Measurements from ENCODE around the gene FBXO22. TPM values are rescaled to one million over a fixed set of nuclear protein-coding genes. Genes with fewer than 3 reads are reported as not detected.
"Not testable (repeated sequence)": the region's sequence is repeated elsewhere in the genome, so short reads cannot be mapped to it uniquely, and the experiment has no call there.

The FBXO22 gene
- total RNA-seq, result 45.4 and 61.1 TPM in 2 replicates

DNA sequence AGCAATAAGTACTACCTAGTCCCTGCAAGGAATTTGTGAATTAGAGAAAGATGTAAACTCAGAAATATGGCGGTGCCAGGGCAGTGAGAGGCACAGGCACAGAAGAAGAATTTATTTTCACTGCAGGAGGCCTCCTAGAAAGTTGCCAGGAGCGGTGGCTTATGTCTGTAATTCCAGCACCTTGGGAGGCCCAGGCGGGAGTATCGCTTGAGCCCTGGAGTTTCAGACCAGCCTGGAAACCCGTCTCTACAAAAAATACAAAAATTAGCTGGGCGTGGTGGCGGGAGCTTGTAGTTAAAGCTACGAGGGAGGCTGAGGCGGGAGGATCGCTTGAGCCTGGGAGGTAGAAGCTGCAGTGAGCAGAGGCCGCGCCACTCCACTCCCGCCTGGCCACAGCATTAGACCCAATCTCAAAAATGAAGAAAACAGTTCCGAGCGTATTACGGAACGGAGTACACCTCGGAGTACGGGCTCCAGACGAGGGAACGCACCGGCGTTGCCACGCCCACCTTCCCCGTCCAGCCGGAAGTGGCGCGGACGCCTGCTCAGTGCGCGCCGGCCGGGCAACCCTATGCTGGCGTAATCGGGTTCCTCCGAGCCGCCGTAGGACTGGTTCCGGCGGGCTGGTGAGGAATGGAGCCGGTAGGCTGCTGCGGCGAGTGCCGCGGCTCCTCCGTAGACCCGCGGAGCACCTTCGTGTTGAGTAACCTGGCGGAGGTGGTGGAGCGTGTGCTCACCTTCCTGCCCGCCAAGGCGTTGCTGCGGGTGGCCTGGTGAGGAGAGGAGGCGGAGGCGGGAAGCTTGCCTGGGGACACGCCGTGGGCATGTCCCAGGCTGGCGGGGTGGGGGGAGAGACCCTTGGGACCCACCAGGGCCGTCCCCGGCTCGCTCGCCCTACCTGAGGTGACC lies at the start of gene FBXO22:
Gene FBXO22 (plus strand): TSS at position 548 of the 909 bp plus-strand sequence. CDS start 86 bp downstream, at position 634.
- peak; percentile 72 to 93 for DNase-seq (ENCODE audit: low read depth in 2 of 2)

DNA sequence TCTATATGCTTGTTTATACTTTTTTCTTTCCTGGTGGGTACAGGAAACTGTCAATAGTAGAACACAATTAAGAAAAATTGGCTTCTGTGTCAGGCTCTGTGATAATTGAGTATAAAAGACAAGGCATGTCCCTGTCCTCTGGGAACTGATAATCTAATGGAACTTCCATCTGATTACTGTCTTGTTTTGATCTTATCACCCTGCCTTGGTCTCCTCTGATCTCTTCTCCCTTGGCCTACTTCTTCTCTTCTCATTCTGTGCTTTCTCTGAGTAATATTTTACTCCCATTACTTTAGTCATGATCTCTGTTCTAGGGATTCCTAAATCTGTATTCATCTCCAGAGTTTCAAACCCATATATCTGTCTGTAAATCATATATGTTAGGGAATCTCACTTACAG lies 45.8 kb upstream of the FBXO22 start:
- no peak for DNase-seq (ENCODE audit: low read depth in 2 of 2)

DNA sequence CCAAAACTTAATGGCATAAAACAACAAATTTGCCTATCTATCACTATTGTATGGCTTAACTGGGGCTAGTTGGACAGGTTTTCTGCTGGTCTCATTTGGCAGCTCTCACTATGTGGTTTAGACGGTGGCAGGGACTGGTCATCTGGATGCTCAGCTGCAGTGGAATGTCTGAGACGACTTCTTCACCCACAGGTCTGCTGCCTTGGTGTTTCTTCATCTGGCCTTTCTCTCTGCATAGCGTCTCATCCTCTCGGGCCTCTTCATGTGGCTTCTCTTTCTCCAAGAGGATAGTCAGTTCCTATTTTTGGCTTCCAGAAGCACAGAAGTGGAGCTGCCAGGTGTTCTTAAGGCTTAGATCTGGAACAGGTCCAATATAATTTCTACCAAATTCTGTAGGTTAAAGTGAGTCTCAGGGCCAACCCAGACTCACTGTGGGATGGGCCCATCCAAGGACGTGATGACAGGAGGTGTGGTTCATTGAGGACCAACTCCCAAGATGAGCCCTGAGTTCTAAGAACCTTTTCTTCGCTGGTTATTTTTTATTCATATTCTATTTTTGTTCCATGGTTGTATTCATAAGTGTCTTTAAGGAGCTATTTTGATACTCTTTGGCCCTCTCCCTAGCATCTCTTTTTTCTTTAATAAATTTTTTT lies 41.8 kb upstream of the FBXO22 start:
- DNase-seq (ENCODE audit: low read depth in 2 of 2), result no peak

GRCh38 chr15:75862796-75863195 lies 40.9 kb upstream of the FBXO22 start:
- no peak for DNase-seq (ENCODE audit: low read depth in 2 of 2)

GRCh38 chr15:75864213-75865059 lies 39.2 kb upstream of the FBXO22 start:
- DNase-seq (ENCODE audit: low read depth in 2 of 2), result no peak

DNA sequence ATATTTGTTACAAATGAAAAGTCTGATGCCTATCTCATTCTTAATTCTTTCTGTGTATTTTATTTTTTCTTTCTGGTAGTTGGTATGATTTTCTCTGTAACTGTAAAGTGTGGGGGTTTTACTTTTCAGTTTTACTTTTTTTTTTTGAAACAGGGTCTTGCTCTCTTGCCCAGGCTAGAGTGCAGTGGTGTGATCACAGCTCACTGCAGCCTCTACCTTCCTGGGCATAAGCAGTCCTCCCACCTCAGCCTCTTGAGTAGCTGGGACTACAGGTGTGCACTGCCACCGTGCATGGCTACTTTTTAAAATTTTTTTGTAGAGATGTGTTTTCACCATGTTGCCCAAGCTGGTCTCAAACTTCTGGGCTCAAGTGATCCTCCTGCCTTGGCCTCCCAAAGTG lies 37.6 kb upstream of the FBXO22 start:
- DNase-seq (ENCODE audit: low read depth in 2 of 2), result not testable (repeated sequence)

DNA sequence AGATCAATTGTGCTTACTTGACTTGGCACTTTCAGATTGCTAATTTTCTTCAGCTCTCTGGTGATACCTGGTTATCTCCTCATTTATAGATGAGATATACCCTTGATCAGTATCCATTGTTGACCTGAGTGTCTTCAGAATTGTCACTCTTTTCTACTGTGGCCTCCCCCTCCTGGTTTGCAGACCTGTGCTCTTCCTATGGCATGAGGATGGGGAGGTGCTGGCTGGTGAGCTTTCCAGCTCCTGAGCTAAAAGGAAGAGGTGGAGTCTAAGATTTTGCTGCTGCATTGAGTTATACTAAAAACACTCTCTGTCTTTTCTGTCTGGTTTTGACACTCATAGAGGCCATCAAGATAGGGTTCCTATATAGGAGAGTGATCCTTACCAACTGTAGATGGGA lies 36.8 kb upstream of the FBXO22 start:
- DNase-seq (ENCODE audit: low read depth in 2 of 2), result no peak

DNA sequence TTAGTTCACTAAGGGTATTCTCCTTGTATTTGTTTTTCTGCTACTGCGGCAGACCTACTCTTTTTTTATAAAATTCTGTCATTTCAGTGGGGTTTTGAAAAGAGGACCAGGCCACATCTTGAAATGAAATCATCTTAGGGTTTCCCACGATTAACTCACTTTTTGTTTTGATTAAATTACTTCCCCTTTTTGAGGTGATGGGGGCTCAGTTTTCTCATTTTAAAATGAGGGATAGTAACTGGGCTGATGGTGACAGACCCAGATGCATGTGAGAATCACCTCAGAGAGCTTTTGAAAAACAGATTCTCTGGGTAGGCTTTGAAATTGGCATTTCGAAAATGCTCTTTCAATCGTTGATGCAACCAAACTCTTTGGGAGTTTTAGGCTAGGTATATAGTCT lies 36.2 kb upstream of the FBXO22 start:
- no peak for DNase-seq (ENCODE audit: low read depth in 2 of 2)

- no peak for DNase-seq (ENCODE audit: low read depth in 2 of 2)
Observed at GRCh38 chr15:75868019-75868418, 35.7 kb upstream of the FBXO22 start.

DNA sequence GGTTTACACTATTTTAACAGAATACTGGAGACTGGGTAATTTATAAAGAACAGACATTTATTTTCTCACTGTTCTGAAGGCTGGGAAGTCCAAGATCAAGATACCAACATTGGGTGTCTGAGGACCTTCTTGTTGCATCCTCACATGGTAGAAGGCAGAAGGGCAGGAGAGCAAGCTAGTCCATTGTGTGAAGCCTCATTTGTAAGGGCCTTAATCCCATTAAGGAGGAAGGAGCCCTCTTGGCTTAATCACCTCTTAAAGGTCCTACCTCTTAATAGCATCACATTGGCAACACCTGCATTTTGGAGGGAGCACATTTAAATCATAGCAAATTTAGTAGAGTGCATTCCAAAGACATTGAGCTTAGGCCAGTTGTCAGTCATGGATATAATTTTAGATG lies 34.2 kb upstream of the FBXO22 start:
- DNase-seq (ENCODE audit: low read depth in 2 of 2), result no peak

DNA sequence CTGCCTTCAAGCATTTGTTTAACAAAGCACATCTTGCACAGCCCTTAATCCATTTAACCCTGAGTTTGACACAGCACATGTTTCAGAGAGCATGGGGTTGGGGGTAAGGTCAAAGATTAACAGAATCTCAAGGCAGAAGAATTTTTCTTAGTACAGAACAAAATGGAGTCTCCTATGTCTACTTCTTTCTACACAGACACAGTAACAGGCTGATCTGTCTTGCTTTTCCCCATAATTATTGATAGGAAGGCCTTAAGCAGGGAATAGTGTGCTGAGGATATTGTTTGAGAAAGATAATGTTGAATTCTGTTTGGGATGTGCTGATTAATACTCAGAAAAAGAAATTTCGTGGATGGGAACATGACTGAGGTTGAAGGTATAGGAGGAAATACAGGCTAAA lies 32.1 kb upstream of the FBXO22 start:
- not testable (repeated sequence) for DNase-seq (ENCODE audit: low read depth in 2 of 2)

GRCh38 chr15:75872403-75872990 lies 31.2 kb upstream of the FBXO22 start:
- DNase-seq (ENCODE audit: low read depth in 2 of 2), result no peak

GRCh38 chr15:75884041-75884440 lies 19.6 kb upstream of the FBXO22 start:
- DNase-seq (ENCODE audit: low read depth in 2 of 2), result no peak

GRCh38 chr15:75887178-75887577 lies 16.5 kb upstream of the FBXO22 start:
- no peak for DNase-seq (ENCODE audit: low read depth in 2 of 2)

DNA sequence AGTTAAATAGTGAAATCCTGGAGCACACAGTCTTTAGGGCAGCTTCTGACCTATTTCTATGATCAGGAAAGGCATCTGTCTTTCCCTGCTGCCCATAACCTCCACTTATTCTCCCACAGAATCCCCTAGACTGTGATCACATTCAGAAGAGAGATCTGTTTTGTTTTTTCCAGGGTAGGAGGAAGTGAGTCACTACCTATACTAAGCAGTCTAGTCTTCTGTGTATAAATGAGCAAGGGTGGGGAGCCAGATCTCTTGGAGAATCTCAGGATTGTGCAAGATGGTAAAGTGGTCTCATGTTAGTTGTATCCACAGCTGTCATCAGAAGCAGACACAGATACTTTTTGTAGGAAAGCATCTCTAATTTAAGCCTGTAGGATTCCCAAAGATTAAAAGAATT lies 11.8 kb upstream of the FBXO22 start:
- peak in 1 of 2 donors; percentile 91 for DNase-seq (ENCODE audit: low read depth in 2 of 2)

GRCh38 chr15:75895731-75896130 lies 7.9 kb upstream of the FBXO22 start:
- no peak for DNase-seq (ENCODE audit: low read depth in 2 of 2)

DNA sequence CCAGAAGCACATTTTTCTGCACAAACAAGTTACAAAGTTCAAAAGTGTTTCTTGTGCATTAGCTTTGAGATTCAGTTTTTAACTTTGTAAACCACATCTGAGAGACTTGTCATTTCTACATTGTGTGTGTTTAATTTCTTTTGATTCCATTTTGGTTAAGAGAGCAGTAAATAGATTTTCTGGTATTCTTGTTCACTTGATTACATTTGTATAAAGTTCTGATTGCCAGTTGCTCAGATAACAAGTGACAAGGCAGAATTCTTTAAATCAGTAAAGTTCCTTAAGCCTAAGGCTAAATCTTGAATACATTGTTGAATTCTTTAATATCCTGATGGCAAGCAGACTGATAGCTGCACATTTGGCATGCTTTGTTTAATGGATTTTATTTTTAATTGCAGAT lies 3.1 kb upstream of the FBXO22 start:
- DNase-seq (ENCODE audit: low read depth in 2 of 2), result no peak

DNA sequence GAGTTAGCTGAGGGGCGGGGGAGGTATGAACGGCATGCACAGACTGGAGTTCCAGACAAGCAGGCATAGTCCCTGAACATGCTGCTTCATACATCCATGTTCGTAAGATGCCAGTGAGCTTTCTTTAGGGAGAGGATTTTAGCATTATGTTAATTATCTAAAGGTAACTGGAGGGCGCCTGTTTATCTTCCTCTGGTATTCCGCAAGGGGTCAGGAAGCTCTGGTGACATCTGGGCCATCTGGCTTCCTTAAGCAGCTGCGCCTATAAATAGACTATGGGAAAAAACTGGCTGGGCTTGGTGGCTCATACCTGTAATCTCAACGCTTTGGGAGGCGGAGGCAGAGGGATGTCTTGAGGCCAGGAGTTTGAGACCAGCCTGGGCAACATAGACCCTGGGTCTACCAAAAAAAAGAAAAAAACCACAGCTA lies 1.5 kb upstream of the FBXO22 start:
- DNase-seq (ENCODE audit: low read depth in 2 of 2), result peak in 1 of 2 donors; percentile 40

DNA sequence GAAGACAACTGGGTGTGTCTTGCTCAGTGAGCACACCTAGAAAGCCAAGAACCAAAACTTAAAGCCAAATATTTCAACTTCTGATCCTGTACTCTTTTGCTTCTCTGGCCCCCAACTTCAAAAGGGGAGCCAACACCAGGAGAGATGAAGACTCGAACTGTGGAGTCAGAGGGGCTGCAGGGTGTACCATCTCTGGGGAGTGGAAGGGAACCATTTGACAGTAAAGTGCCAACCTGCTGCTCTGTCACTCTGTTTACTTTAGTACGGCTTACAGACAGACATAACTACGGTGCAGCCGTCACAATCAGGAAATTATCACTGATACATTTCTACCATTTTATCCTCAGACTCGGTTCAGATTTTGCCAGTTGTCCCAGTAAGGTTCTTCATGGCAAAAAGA lies 1.6 kb downstream of the FBXO22 start:
- DNase-seq (ENCODE audit: low read depth in 2 of 2), result no peak

DNA sequence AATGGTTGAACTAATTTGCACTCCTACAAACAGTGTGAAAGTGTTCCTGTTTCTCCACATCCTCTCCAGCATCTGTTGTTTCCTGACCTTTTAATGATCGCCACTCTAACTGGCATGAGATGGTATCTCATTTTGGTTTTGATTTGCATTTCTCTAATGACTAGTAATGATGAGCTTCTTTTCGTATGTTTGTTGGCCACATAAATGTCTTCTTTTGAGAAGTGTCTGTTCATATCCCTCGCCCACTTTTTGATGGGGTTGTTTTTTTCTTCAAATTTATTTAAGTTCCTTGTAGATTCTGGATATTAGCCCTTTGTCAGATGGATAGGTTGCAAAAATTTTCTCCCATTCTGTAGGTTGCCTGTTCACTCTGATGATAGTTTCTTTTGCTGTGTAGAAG lies 6.7 kb downstream of the FBXO22 start:
- DNase-seq (ENCODE audit: low read depth in 2 of 2), result not testable (repeated sequence)

- no peak for DNase-seq (ENCODE audit: low read depth in 2 of 2)
Observed at GRCh38 chr15:75916978-75917377, 13.3 kb downstream of the FBXO22 start.
